HG02571 (cell line): ENCODE results near the gene NDUFV1.
A peak's percentile ranks its signal among the peaks of the same experiment; 100 is the strongest.
"Not testable (repeated sequence)": the region's sequence is repeated elsewhere in the genome, so short reads cannot be mapped to it uniquely, and the experiment has no call there.

Experiments used
- ATAC-seq: cut with Tn5 transposase; IDR thresholded peaks from one replicate; pipeline ENCODE4 v1.9.1; 2021; ENCODE audit warnings: mild to moderate bottlenecking, moderate library complexity; ENCODE audit not compliant: unreplicated experiment

The NDUFV1 gene

GRCh38 chr11:67626970-67627369 lies 20.2 kb downstream of the NDUFV1 start:
- ATAC-seq = no peak

GRCh38 chr11:67627441-67627811 lies 20.7 kb downstream of the NDUFV1 start:
- ATAC-seq = no peak

- ATAC-seq = no peak
These were observed 21.3 kb downstream of the NDUFV1 start for GRCh38 chr11:67627812-67628624.

- no peak for ATAC-seq
These were observed 22.1 kb downstream of the NDUFV1 start for GRCh38 chr11:67628710-67629385.

- peak; percentile 48 for ATAC-seq
These were observed 22.9 kb downstream of the NDUFV1 start, which contains the start of gene NUDT8 for GRCh38 chr11:67629386-67630227. NUDT8 (minus strand) TSS chr11:67629937; CDS start chr11:67629911, 26 bp downstream.

- peak; percentile 51 for ATAC-seq
These were observed 23.6 kb downstream of the NDUFV1 start for GRCh38 chr11:67630228-67630942.

- no peak for ATAC-seq
These were observed 24.2 kb downstream of the NDUFV1 start for GRCh38 chr11:67630943-67631331.

GRCh38 chr11:67631411-67631810 lies 24.7 kb downstream of the NDUFV1 start:
- no peak for ATAC-seq

- ATAC-seq = no peak
These were observed 25.1 kb downstream of the NDUFV1 start for GRCh38 chr11:67631853-67632174.

GRCh38 chr11:67632175-67632981 lies 25.6 kb downstream of the NDUFV1 start:
- ATAC-seq = no peak

GRCh38 chr11:67632982-67633755 lies 26.4 kb downstream of the NDUFV1 start:
- no peak for ATAC-seq

GRCh38 chr11:67633758-67634365 lies 27.1 kb downstream of the NDUFV1 start:
- no peak for ATAC-seq

- ATAC-seq = no peak
These were observed 27.9 kb downstream of the NDUFV1 start for GRCh38 chr11:67634366-67635230.

GRCh38 chr11:67635231-67635521 lies 28.4 kb downstream of the NDUFV1 start:
- no peak for ATAC-seq

- ATAC-seq = no peak
These were observed 30.2 kb downstream of the NDUFV1 start for GRCh38 chr11:67636962-67637361.

- ATAC-seq = not testable (repeated sequence)
These were observed 30.7 kb downstream of the NDUFV1 start for GRCh38 chr11:67637441-67637840.

- no peak for ATAC-seq
These were observed 32.0 kb downstream of the NDUFV1 start for GRCh38 chr11:67638535-67639437.
